ENCODE results near the gene ZNF493.

The ZNF493 gene

DNA sequence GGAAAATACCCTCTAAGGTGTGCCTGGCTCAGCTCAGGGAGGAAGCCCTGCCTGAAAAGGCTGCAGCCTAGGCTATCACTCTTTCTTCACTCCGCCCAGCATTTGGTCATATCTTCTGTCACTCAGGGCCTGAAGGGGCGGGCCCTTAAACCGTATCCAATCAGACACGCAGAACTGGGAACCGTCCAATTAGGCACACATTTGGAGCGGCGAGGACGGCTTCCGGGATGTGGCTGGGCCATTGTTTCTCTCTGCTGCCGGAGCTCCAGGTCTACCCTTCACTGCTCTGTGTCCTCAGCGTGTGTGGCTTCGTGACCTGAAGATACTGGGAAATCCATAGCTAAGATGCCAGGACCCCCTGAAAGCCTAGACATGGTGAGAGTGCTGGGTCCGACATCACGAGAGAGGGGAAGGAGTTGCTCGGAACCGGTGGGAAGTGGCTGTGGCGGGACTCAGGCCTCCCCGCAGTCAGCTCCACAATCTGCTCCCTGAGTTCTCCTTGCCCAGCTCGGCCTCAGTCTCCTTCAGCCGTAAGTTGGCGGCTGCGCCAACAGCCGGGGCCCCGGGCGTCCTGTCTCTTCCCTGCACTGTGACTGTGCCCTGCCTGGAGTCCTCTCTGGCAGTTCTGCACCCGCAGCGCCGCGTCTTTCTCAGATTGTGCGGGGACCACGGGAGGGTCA, at the start of gene ZNF493:
TSS of gene ZNF493 (plus strand) at position 241 of the 680 bp plus-strand sequence. CDS start at position 346, 105 bp downstream.
- H3K4me1 ChIP-seq (ENCODE audit: insufficient read depth, low read length) = 0 out of 2 replicates have a peak, but pooled peaks cover 2% of the 10 kb centered on the region
- no peaks in the 10 kb centered on the region for H3K9me3 ChIP-seq (ENCODE audit: control insufficient read depth, insufficient read depth, low read length)
- peak within 1 kb of the TSS; percentile 87 for H3K9ac ChIP-seq (ENCODE audit: low read depth, low read length)
- no peaks in the 10 kb centered on the region for H3K36me3 ChIP-seq (ENCODE audit: insufficient read depth, low read length)

DNA sequence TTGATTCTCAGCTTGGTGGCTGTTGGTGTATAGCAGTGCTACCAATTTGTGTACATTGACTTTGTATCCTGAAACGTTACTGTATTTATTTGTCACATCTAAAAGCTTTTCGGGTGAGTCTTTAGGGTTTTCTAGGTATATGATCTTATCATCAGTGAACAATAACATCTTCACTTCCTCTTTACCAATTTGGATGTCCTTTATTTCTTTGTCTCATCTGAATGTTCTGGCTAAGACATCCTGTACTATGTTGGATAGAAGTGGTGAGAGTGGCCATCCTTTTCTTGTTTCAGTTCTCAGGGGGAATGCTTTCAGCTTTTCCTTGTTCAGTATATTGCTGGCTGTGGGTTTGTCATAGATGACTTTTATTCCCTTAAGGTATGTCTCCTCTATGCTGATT, 44.1 kb upstream of the ZNF493 start:
- H3K4me1 ChIP-seq (ENCODE audit: insufficient read depth, low read length) = no peaks in the 10 kb centered on the region
- H3K9ac ChIP-seq (ENCODE audit: low read depth, low read length) = no peak overlapping the region
- no peaks in the 10 kb centered on the region for H3K36me3 ChIP-seq (ENCODE audit: insufficient read depth, low read length)
- H3K9me3 ChIP-seq (ENCODE audit: control insufficient read depth, insufficient read depth, low read length) = no peaks in the 10 kb centered on the region

DNA sequence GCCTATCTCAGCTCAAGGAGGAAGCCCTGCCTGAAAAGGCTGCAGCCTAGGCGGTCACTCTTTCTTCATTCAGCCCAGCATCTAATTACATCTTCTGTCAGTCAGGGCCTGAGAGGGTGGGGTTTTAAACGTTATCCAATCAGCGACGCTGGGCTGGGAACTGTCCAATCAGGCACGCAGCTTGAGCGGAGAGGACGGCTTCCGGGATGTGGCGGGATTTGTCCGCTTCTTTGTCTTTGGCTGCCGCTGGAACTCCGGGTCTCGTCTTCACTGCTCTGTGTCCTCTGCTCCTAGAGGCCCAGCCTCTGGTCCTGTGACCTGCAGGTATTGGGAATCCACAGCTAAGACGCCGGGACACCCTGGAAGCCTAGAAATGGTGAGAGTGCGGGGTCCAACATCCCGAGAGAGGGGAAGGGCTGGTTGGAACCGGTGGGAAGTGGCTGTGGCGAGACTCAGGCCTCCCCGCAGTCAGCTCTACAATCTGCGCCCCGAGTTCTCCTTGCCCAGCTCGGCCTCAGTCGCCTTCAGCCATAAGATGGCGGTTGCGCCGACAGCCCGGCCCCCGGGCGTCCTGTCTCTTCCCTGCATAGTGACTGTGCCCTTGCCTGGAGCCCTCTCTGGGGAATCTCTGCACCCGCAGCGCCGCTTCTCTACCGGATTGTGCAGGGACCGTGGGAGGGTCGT, 38.0 kb upstream of the ZNF493 start, which contains the start of gene ZNF738:
TSS of gene ZNF738 (plus strand) at position 233 of the 684 bp plus-strand sequence. CDS start at position 374, 141 bp downstream.
- Histone ChIP-seq H3K9me3 (ENCODE audit: control insufficient read depth, insufficient read depth, low read length) (no peaks in the 10 kb centered on the region), H3K36me3 (ENCODE audit: insufficient read depth, low read length) (peaks cover 12% of the 10 kb centered on the region), H3K4me1 (ENCODE audit: insufficient read depth, low read length) (no peaks in the 10 kb centered on the region), H3K9ac (ENCODE audit: low read depth, low read length) (peak within 1 kb of the TSS; percentile 99)

DNA sequence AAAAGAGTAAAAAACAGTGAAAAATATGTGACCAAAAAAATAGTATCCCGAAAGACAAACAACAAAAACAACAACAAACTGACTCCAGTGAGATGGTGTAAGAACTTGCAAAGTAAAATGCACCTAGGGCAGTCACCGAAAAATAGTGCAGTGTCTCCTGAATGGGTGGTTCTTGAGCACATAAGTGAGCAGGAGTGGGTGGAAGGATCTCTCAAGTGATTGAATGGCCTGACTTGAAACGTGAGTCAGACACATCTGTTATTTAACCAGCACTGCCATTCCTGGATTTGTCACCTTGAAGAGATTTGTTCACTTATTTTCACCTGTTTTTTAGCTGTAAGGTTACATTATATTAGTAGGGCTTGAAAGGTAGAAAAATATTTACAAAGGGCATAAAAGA, 34.6 kb upstream of the ZNF493 start:
- peaks cover 27% of the 10 kb centered on the region for H3K36me3 ChIP-seq (ENCODE audit: insufficient read depth, low read length)
- no peaks in the 10 kb centered on the region for H3K9me3 ChIP-seq (ENCODE audit: control insufficient read depth, insufficient read depth, low read length)
- no peaks in the 10 kb centered on the region for H3K4me1 ChIP-seq (ENCODE audit: insufficient read depth, low read length)
- H3K9ac ChIP-seq (ENCODE audit: low read depth, low read length) = no peak overlapping the region

DNA sequence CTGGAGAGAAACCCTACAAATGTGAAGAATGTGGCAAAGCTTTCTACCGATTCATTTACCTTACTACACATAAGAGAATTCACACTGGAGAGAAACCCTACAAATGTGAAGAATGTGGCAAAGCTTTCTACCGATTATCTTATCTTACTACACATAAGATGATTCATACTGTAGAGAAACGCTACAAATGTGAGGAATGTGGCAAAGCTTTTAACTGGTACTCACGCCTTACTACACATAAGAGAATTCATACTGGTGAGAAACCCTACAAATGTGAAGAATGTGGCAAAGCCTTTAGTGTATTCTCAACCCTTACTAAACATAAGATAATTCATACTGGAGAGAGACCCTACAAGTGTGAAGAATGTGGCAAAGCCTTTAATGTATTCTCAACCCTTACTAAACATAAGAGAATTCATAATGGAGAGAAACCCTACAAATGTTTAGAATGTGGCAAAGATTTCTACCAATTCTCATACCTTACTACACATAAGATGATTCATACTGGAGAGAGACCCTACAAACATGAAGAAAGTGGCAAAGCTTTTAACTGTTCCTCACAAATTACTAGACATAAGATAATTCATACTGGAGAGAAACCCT, 12.9 kb upstream of the ZNF493 start:
- Histone ChIP-seq H3K36me3 (ENCODE audit: insufficient read depth, low read length) (peaks cover 6% of the 10 kb centered on the region), H3K9me3 (ENCODE audit: control insufficient read depth, insufficient read depth, low read length) (peaks cover 42% of the 10 kb centered on the region), H3K4me1 (ENCODE audit: insufficient read depth, low read length) (no peaks in the 10 kb centered on the region), H3K9ac (ENCODE audit: low read depth, low read length) (no peak overlapping the region)

DNA sequence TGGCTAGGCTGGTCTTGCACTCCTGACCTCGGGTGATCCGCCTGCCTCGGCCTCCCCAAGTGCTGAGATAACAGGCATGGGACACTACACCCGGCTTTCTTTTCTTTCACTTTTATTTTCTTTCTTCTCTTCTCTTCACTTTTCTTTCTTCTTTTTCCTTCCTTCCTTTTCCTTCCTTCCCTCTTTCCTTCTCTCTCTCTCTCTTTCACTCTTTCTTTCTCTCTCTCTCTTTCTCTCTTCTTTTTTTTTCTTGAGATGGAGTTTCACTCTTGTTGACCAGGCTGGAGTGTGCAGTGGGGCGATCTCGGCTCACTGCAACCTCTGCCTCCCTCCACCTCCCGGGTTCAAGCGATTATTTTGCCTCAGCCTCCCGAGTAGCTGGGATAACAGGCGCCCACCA, 812 bp upstream of the ZNF493 start:
- no peaks in the 10 kb centered on the region for H3K36me3 ChIP-seq (ENCODE audit: insufficient read depth, low read length)
- no peak overlapping the region for H3K9ac ChIP-seq (ENCODE audit: low read depth, low read length)
- 0 out of 2 replicates have a peak, but pooled peaks cover 2% of the 10 kb centered on the region for H3K4me1 ChIP-seq (ENCODE audit: insufficient read depth, low read length)
- H3K9me3 ChIP-seq (ENCODE audit: control insufficient read depth, insufficient read depth, low read length) = no peaks in the 10 kb centered on the region

DNA sequence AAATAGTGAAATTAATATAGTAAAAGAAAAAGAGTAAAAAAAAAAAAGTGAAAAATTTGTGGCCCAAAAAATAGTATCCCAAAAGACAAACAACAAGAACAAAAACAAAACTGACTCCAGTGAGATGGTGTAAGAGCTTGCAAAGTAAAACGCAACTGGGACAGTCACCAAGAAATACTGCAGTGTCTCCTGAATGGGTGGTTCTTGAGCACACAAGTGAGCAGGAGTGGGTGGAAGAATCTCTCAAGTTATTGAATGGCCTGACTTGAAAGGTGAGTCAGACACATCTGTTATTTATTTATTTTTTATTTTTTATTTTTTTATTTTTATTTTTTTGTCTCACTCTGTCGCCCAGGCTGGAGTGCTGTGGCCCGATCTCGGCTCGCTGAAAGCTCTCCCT, 1.9 kb downstream of the ZNF493 start:
- 0 out of 2 replicates have a peak, but pooled peaks cover 2% of the 10 kb centered on the region for H3K4me1 ChIP-seq (ENCODE audit: insufficient read depth, low read length)
- no peaks in the 10 kb centered on the region for H3K36me3 ChIP-seq (ENCODE audit: insufficient read depth, low read length)
- no peak overlapping the region for H3K9ac ChIP-seq (ENCODE audit: low read depth, low read length)
- H3K9me3 ChIP-seq (ENCODE audit: control insufficient read depth, insufficient read depth, low read length) = no peaks in the 10 kb centered on the region

DNA sequence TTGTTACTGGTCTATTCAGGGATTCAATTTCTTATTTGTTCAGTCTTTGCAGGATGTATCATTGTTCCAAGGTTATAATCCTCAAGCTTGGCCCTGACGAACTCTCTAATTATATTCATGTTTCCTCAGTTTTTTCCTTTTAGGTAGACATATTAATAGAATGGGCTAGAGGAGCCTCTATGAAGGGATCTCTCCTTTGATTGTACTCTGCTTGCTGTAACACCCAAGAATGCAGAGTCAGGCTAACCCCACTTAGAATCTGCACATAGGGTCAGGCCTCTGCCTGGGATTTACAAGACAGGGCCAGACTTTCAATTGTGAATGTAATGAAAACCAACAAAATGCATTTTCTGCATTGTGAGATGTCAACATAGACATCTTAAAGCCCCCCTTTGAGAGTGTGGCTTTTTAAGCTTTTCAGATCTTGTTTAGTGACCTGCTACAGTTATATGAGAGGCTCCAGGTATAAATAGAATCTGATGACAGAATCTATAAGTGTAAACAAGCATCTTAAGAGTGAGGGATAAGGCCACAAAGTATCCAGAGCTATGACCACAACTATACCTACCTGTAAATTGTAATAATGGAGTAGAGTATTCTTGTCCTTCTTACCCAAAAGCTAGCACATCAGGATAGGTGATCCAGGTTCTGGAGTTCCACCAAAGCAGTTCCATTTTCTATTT, 5.5 kb downstream of the ZNF493 start:
- Histone ChIP-seq H3K36me3 (ENCODE audit: insufficient read depth, low read length) (no peaks in the 10 kb centered on the region), H3K9ac (ENCODE audit: low read depth, low read length) (no peak overlapping the region), H3K9me3 (ENCODE audit: control insufficient read depth, insufficient read depth, low read length) (no peaks in the 10 kb centered on the region), H3K4me1 (ENCODE audit: insufficient read depth, low read length) (0 out of 2 replicates have a peak, but pooled peaks cover 2% of the 10 kb centered on the region)

DNA sequence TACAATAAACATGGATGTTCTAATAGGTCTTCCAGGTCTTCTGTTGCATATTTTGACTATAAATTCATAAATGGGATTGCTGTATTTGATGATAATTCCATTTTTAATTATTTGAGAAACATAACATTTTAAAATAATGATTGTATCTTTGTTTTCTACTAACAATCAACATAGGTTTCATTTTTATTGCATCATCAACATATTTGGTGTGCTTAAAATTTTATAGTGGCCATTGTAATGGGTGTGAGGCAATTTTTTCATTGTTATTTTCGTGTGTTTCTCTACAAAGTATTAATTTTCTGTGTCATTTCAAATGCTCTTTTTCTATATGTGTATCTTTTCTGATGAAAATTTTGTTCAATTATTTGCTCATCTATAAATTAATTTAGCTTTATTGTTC, 13.2 kb downstream of the ZNF493 start:
- Histone ChIP-seq H3K9me3 (ENCODE audit: control insufficient read depth, insufficient read depth, low read length) (no peaks in the 10 kb centered on the region; the same call in 1 of the 2 replicates), H3K9ac (ENCODE audit: low read depth, low read length) (no peak overlapping the region), H3K4me1 (ENCODE audit: insufficient read depth, low read length) (no peaks in the 10 kb centered on the region), H3K36me3 (ENCODE audit: insufficient read depth, low read length) (no peaks in the 10 kb centered on the region)

DNA sequence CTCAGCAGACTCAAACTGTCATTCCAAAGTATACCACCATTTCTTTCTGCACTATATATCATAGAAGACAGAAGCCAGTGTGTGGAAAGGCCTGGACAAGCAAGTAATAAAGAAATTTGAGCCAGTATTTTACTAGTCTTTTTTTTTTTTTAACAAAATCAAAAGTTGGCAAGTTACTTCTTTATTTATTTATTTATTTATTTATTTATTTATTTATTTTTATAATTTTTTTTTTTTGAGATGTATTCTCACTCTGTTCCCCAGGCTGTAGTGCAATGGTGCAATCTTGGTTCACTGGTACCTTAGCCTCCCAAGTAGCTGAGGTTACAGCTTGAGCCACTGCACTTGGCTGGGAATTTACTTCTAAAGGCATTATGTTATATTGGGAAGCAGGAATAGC, 25.3 kb downstream of the ZNF493 start:
- Histone ChIP-seq H3K4me1 (ENCODE audit: insufficient read depth, low read length) (no peaks in the 10 kb centered on the region), H3K9ac (ENCODE audit: low read depth, low read length) (no peak overlapping the region), H3K9me3 (ENCODE audit: control insufficient read depth, insufficient read depth, low read length) (peaks cover 24% of the 10 kb centered on the region; the same call in 1 of the 2 replicates), H3K36me3 (ENCODE audit: insufficient read depth, low read length) (no peaks in the 10 kb centered on the region; the same call in 1 of the 2 replicates)

DNA sequence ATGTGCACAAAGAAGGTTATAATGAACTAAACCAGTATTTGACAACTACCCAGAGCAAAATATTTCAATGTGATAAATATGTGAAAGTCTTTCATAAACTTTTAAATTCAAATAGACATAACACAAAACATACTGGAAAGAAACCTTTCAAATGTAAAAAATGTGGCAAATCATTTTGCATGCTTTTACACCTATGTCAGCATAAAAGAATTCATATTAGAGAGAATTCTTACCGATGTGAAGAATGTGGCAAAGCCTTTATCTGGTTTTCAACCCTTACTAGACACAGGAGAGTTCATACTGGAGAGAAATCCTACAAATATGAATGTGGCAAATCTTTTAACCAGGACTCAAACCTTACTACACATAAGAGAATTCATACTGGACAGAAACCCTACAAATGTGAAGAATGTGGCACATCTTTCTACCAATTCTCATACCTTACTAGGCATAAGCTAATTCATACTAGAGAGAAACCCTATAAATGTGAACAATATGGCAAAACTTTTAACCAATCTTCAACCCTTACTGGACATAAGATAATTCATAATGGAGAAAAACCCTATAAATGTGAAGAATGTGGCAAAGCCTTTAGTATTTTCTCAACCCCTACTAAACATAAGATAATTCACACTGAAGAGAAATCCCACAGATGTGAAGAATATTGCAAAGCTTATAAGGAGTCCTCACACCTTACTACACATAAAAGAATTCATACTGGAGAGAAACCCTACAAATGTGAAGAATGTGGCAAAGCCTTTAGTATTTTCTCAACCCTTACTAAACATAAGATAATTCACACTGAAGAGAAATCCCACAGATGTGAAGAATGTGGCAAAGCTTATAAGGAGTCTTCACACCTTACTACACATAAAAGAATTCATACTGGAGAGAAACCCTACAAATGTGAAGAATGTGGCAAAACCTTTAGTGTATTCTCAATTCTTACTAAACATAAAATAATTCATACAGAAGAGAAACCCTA, 26.4 kb downstream of the ZNF493 start:
- H3K9me3 ChIP-seq (ENCODE audit: control insufficient read depth, insufficient read depth, low read length) = peaks cover 24% of the 10 kb centered on the region; the same call in 1 of the 2 replicates
- no peaks in the 10 kb centered on the region for H3K4me1 ChIP-seq (ENCODE audit: insufficient read depth, low read length)
- H3K9ac ChIP-seq (ENCODE audit: low read depth, low read length) = no peak overlapping the region
- H3K36me3 ChIP-seq (ENCODE audit: insufficient read depth, low read length) = no peaks in the 10 kb centered on the region; the same call in 1 of the 2 replicates

DNA sequence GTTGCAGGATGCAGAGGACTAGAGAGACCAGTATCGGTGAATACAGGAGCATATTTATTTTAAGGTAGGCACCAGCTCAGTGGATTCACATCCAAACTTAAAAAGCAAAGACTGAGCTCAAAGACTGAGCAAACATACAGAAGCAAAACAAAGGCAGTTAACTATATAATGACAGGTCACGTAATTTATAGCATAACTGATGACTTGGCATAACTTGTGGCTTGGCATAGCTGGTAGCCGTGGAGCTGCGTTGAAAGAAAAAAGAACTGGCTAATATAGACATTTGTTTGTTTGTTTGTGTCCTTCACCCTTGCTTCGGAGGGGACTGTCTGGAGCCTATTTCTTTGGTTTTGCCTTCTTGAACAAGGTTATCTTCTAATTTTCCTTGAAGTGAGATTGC, 33.7 kb downstream of the ZNF493 start:
- no peaks in the 10 kb centered on the region for H3K4me1 ChIP-seq (ENCODE audit: insufficient read depth, low read length)
- no peak overlapping the region for H3K9ac ChIP-seq (ENCODE audit: low read depth, low read length)
- peaks cover 4% of the 10 kb centered on the region; the same call in 1 of the 2 replicates for H3K9me3 ChIP-seq (ENCODE audit: control insufficient read depth, insufficient read depth, low read length)
- H3K36me3 ChIP-seq (ENCODE audit: insufficient read depth, low read length) = no peaks in the 10 kb centered on the region

DNA sequence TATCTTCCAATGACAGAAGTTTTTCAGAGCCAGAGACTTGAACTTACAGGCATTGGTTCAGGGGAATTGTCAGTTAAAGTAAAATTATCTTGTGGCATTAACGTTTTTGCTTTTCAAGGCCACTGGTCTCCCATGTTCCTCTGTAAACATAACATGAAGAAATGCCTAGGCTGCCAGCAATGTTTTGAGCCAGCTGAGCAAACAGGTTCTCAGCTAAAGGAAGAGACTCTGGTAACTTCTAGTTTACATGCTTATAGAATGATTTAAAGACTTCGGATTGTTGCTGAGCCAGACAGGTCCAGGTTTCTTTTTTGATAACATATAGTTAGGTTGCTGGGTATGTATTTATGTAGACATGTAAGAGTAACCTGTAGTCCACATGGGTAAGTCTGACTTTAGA, 35.7 kb downstream of the ZNF493 start:
- H3K9ac ChIP-seq (ENCODE audit: low read depth, low read length) = no peak overlapping the region
- H3K4me1 ChIP-seq (ENCODE audit: insufficient read depth, low read length) = no peaks in the 10 kb centered on the region
- no peaks in the 10 kb centered on the region for H3K36me3 ChIP-seq (ENCODE audit: insufficient read depth, low read length)
- no peaks in the 10 kb centered on the region; the same call in none of the 2 replicates for H3K9me3 ChIP-seq (ENCODE audit: control insufficient read depth, insufficient read depth, low read length)
